H1 (cell line): ENCODE measurements around the gene ADM2. TPM values are rescaled to one million over a fixed set of nuclear protein-coding genes. Genes with fewer than 3 reads are reported as not detected.
A peak's percentile ranks its signal among the peaks of the same experiment; 100 is the strongest.

Experiments
- CTCF ChIA-PET: fragments of 300-600 bp; sonication (Branson Sonifier 250); formaldehyde crosslinking; loops from one replicate; lab custom pipeline; 2021; ENCODE audit not compliant: partially characterized antibody; lab: Charles Lee
- POLR2A ChIA-PET: fragments of 300-600 bp; sonication (Branson Sonifier 250); formaldehyde crosslinking; loops from one replicate; lab custom pipeline; 2021; ENCODE audit warnings: inconsistent platforms; ENCODE audit not compliant: partially characterized antibody; lab: Charles Lee
- DNase-seq, 2 experiments: peaks; one replicate each; pipeline versions ENCODE4 v3.0.0 to v3.0.0-alpha.2; 2010 to 2022; ENCODE audit warnings: low spot score in 2 of 2, low read depth in 1 of 2, mixed read lengths in 1 of 2
- FAIRE-seq: peaks from 2 replicates; lab custom pipeline; 2011; peaks lifted over from hg19 to GRCh38; lab: Jason Lieb, UNC
- H2AFZ ChIP-seq: 2 replicates; pipeline ENCODE4 v1.8.1; 2012; ENCODE audit warnings: low read length, inconsistent platforms
- H2AK5ac ChIP-seq: 2 replicates; pipeline ENCODE4 v1.6.1; 2013; ENCODE audit warnings: low read depth, low read length
- H2BK120ac ChIP-seq: replicated peaks from 2 replicates; pipeline ENCODE3; 2013; ENCODE audit warnings: low read depth, low read length, inconsistent platforms
- H2BK12ac ChIP-seq: 2 replicates; pipeline ENCODE4 v1.6.1; 2013; ENCODE audit warnings: low read depth, low read length
- H2BK15ac ChIP-seq: 2 replicates; pipeline ENCODE4 v1.6.1; 2013; ENCODE audit warnings: low read length
- H2BK20ac ChIP-seq: 2 replicates; pipeline ENCODE4 v1.6.1; 2013; ENCODE audit warnings: low read length
- H2BK5ac ChIP-seq: 2 replicates; pipeline ENCODE4 v1.6.1; 2013; ENCODE audit warnings: low read depth, low read length
- H3K14ac ChIP-seq: 2 replicates; pipeline ENCODE4 v1.6.1; 2013; ENCODE audit warnings: inconsistent platforms; ENCODE audit not compliant: insufficient read length
- H3K18ac ChIP-seq: 2 replicates; pipeline ENCODE4 v1.6.1; 2013; ENCODE audit warnings: low read length; ENCODE audit errors: extremely low read depth
- H3K23ac ChIP-seq: 2 replicates; pipeline ENCODE4 v1.6.1; 2013; ENCODE audit warnings: inconsistent platforms; ENCODE audit not compliant: insufficient read length
- H3K23me2 ChIP-seq: 2 replicates; pipeline ENCODE4 v1.6.1; 2013; ENCODE audit warnings: low read depth, low read length
- H3K27ac ChIP-seq: 2 replicates; pipeline ENCODE4 v1.6.1; 2011; ENCODE audit warnings: low read depth, low read length, inconsistent platforms
- H3K27me3 ChIP-seq, 4 experiments: replicated peaks in 1 of 4; 1 replicate in 1 of 4; 2 replicates in 3 of 4; pipeline versions ENCODE4 v1.6.1 to v1.8.1; 2011 to 2013; ENCODE audit warnings: low read length in 3 of 4, mild to moderate bottlenecking in 3 of 4, inconsistent platforms in 2 of 4, mixed read lengths in 2 of 4, moderate library complexity in 1 of 4; ENCODE audit not compliant: control insufficient read depth in 3 of 4, insufficient read depth in 3 of 4; ENCODE audit errors: extremely low read depth in 1 of 4
- H3K36me3 ChIP-seq, 4 experiments: 2 replicates each; pipeline versions ENCODE4 v1.6.1 to v1.8.1; 2011 to 2013; ENCODE audit warnings: mild to moderate bottlenecking in 4 of 4, low read length in 3 of 4, moderate library complexity in 2 of 4, control low read depth in 1 of 4, inconsistent platforms in 1 of 4; ENCODE audit not compliant: insufficient read depth in 4 of 4, control insufficient read depth in 2 of 4
- H3K4ac ChIP-seq: replicated peaks from 2 replicates; pipeline ENCODE3; 2013; ENCODE audit warnings: low read length, low read depth, mixed read lengths, inconsistent platforms; ENCODE audit not compliant: insufficient read length
- H3K4me1 ChIP-seq, 4 experiments: replicated peaks in 1 of 4; 1 replicate in 1 of 4; 2 replicates in 3 of 4; pipeline versions ENCODE4 v1.6.1 to v1.8.1; 2011 to 2013; ENCODE audit warnings: low read length in 3 of 4, inconsistent platforms in 2 of 4, mixed read lengths in 1 of 4; ENCODE audit not compliant: insufficient read depth in 4 of 4, control insufficient read depth in 3 of 4
- H3K4me2 ChIP-seq, 2 experiments: 2 replicates each; pipeline versions ENCODE4 v1.6.1 to v1.8.1; 2011 to 2013; ENCODE audit warnings: low read depth in 2 of 2, low read length in 2 of 2, control low read depth in 1 of 2, inconsistent platforms in 1 of 2, mild to moderate bottlenecking in 1 of 2; ENCODE audit not compliant: insufficient read depth in 1 of 2
- H3K4me3 ChIP-seq, 4 experiments: fragments of 200-600, 300-600 bp in 1 of 4; sonication (generic), shearing (Covaris generic), sonication (Bioruptor Twin) in 1 of 4; 2 replicates each; pipeline versions ENCODE4 v1.5.1 to v1.8.1; 2011 to 2016; ENCODE audit warnings: low read length in 4 of 4, low read depth in 3 of 4, control low read depth in 2 of 4, inconsistent platforms in 2 of 4, mild to moderate bottlenecking in 2 of 4, mixed read lengths in 1 of 4, moderate library complexity in 1 of 4; ENCODE audit not compliant: insufficient read depth in 2 of 4; ENCODE audit errors: extremely low read depth in 1 of 4
- H3K56ac ChIP-seq: replicated peaks from 2 replicates; pipeline ENCODE3; 2013; ENCODE audit warnings: low read depth, mild to moderate bottlenecking, mixed read lengths, low read length, inconsistent platforms; ENCODE audit not compliant: insufficient read length
- H3K79me1 ChIP-seq: 2 replicates; pipeline ENCODE4 v1.6.1; 2013; ENCODE audit warnings: low read depth, low read length, control low read depth
- H3K79me2 ChIP-seq, 2 experiments: 2 replicates each; pipeline versions ENCODE4 v1.6.1 to v1.8.1; 2012 to 2013; ENCODE audit warnings: low read length in 2 of 2, mild to moderate bottlenecking in 2 of 2, inconsistent platforms in 1 of 2; ENCODE audit not compliant: insufficient read depth in 2 of 2, control insufficient read depth in 1 of 2
- H3K9ac ChIP-seq, 4 experiments: replicated peaks in 1 of 4; 1 replicate in 1 of 4; 2 replicates in 3 of 4; pipeline versions ENCODE4 v1.6.1 to v1.8.1; 2011 to 2013; ENCODE audit warnings: low read depth in 3 of 4, low read length in 3 of 4, control low read depth in 2 of 4, mild to moderate bottlenecking in 2 of 4, moderate library complexity in 2 of 4, inconsistent platforms in 1 of 4; ENCODE audit errors: extremely low read depth in 1 of 4
- H3K9me3 ChIP-seq, 2 experiments: 2 replicates each; pipeline versions ENCODE4 v1.6.1 to v1.8.1; 2012 to 2013; ENCODE audit warnings: mild to moderate bottlenecking in 2 of 2, moderate library complexity in 2 of 2, control low read depth in 1 of 2, inconsistent platforms in 1 of 2, low read depth in 1 of 2, low read length in 1 of 2, mixed read lengths in 1 of 2; ENCODE audit not compliant: insufficient read depth in 2 of 2
- H4K20me1 ChIP-seq, 2 experiments: replicated peaks in 1 of 2; 2 replicates each; pipeline versions ENCODE3 to v1.8.1; 2011 to 2013; ENCODE audit warnings: inconsistent platforms in 2 of 2, low read length in 2 of 2, mild to moderate bottlenecking in 1 of 2; ENCODE audit not compliant: insufficient read depth in 2 of 2, control insufficient read depth in 1 of 2
- H4K5ac ChIP-seq: 2 replicates; pipeline ENCODE4 v1.6.1; 2013; ENCODE audit warnings: low read length, low read depth, mixed read lengths, inconsistent platforms; ENCODE audit not compliant: insufficient read length
- H4K8ac ChIP-seq: 2 replicates; pipeline ENCODE4 v1.8.0; 2013; ENCODE audit warnings: mild to moderate bottlenecking, moderate library complexity, low read length, inconsistent platforms; ENCODE audit not compliant: insufficient read depth; ENCODE audit errors: extremely low read depth
- H4K91ac ChIP-seq: replicated peaks from 2 replicates; pipeline ENCODE3; 2013; ENCODE audit warnings: low read length, mixed read lengths, inconsistent platforms; ENCODE audit not compliant: insufficient read length
- BRCA1 ChIP-seq: IDR thresholded peaks from 2 replicates; pipeline ENCODE4 v1.6.1; 2012; ENCODE audit warnings: low read depth, low read length, improper control_type of control experiment
- POLR2A ChIP-seq, 2 experiments: IDR thresholded peaks; 1 replicate in 1 of 2; 2 replicates in 1 of 2; pipeline ENCODE4 v1.6.1; 2011; ENCODE audit warnings: low read depth in 2 of 2, low read length in 2 of 2, mild to moderate bottlenecking in 2 of 2; ENCODE audit errors: control extremely low read depth in 1 of 2
- WGBS, 2 experiments: shearing (Covaris generic) in 1 of 2; methylation state at CpG; one replicate each; pipeline versions ENCODE4 v1.1.6 to v1.1.7; 2013 to 2015; ENCODE audit warnings: low lambda C conversion rate in 2 of 2, mixed read lengths in 2 of 2, inconsistent platforms in 1 of 2, low coverage in 1 of 2, missing lambda C conversion rate in 1 of 2; ENCODE audit not compliant: insufficient replicate concordance in 2 of 2, insufficient coverage in 1 of 2, insufficient read length in 1 of 2; ENCODE audit errors: extremely low coverage in 1 of 2, missing lambda C conversion rate in 1 of 2; 5-methylcytosine and 5-hydroxymethylcytosine counted together
- polyA plus RNA-seq, 7 experiments: library from polyadenylated mRNA; depleted of rRNA in 3 of 7; stranded (reverse) in 5 of 7; unstranded in 2 of 7; fragments of >200 nt in 5 of 7; fragments of 200-250 nt in 2 of 7; gene quantifications; 1 replicate in 5 of 7; 2 replicates in 1 of 7; 4 replicates in 1 of 7; pipeline versions ENCODE4 v1.2.1 to v1.2.3, GENCODE V29; 2011 to 2013; ENCODE audit warnings: missing spikeins in 2 of 7, mixed read lengths in 2 of 7
- total RNA-seq: library from RNA; stranded (reverse); fragmentation: NEBNext Ultra II Directional; extraction: Animal tissue kit (Norgen Biotek cat#: 25700); gene quantifications from 2 replicates; pipeline ENCODE4 v1.2.1, GENCODE V29; 2021

ADM2 gene
- total and polyA plus RNA-seq, 2 of the 8 experiments (the other 6 are each of a cell fraction or from before 2014, with no cell fraction given): 3.3 to 7.5 TPM

DNA sequence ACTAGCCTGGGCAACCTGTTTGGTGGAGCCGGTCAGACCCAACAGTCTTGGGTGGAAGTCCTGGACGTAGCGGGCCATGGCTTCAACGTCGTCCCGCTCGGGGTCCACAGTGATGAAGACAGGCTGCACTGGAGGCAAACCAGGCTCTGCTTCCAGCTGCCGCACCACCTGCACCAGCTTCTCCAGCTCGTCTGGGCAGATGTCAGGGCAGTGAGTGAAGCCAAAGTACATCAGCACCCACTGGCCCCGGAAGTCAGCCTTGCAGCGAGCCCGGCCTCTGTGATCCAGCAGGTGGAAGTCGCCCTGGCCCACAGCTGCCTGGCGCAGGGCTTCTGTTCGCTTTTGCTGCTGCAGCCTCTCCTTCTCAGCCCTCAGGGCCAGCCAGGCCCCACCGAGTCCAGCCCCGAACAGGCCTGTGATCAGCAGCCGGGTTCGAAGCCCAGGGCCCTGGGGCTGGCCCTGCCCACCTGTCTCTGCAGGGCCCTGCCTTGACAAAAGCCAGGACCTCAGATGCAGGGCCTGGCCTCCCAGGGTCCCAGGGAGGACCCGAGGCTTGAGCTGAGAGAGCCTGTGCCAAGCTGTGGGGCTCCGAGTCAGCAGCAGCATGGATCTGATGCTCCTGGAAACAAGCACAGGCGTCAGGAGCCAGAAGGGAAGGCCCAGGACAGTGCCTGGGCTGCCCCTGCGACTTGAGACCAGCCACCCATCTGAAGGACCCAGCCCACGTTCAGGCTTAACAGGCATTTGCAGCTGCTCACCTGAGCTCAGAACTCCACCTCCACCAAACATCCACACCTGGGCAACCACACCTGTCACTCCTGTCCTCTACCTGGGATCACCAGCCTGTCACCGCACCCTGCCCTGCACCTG, 42.7 kb downstream of the ADM2 start:
- FAIRE-seq (no peak), DNase-seq (no peak)
- Histone ChIP-seq H2AFZ (no peak overlapping the region), H3K4me2 (peak overlapping the region; percentile 70 to 88), H3K36me3 (peaks cover 4 to 19% (median 16%) of the 10 kb centered on the region in 4 experiments; a peak in 7 of 8 replicates), H3K4me3 (peak overlapping the region; percentile 63 to 78 (median 67); a peak in 5 of 8 replicates), H3K18ac (no peak overlapping the region), H3K27ac (no peak overlapping the region), H4K8ac (0 out of 2 replicates have a peak overlapping the region, but pooled peaks have one; percentile 0), H2BK15ac (no peak overlapping the region), H3K79me1 (no peaks in the 10 kb centered on the region), H2BK5ac (no peak overlapping the region), H2BK12ac (no peak overlapping the region), H3K23me2 (peaks cover 17% of the 10 kb centered on the region; the same call in 1 of the 2 replicates), H4K20me1 (peaks cover 5 to 23% of the 10 kb centered on the region in 2 experiments), H3K56ac (no peak overlapping the region), H3K27me3 (peaks cover 8 to 24% (median 18%) of the 10 kb centered on the region in 4 experiments; a peak in 6 of 7 replicates), H3K23ac (no peak overlapping the region), H3K79me2 (no peaks in the 10 kb centered on the region), H3K4me1 (peaks cover 0 to 11% (median 6%) of the 10 kb centered on the region in 4 experiments; a peak in 5 of 7 replicates), H2AK5ac (no peak overlapping the region), H2BK120ac (no peak overlapping the region), H3K9me3 (no peaks in the 10 kb centered on the region), H3K9ac (no peak overlapping the region), H4K5ac (no peak overlapping the region), H3K14ac (no peak overlapping the region), H2BK20ac (no peak overlapping the region), H4K91ac (no peak overlapping the region), H3K4ac (no peak overlapping the region)
- ChIA-PET POLR2A (interaction anchor here (0.7 to 3.0 kb wide), 8 partner anchors 8 to 50 kb away, joined by 3 to 32 read pairs (median 6); partner anchors contain the start of genes LMF2, NCAPH2 and SYCE3), CTCF (interaction anchor here (0.6 to 3.4 kb wide), 5 partner anchors 14 to 202 kb away, joined by 3 to 36 read pairs (median 5); no protein-coding TSS in a partner anchor)
- TF ChIP-seq POLR2A (IDR thresholded peaks at IDR 0.05; ENCODE audit: control extremely low read depth in 1 of 2, low read depth in 2 of 2, low read length in 2 of 2) (0 out of 3 replicates have a peak, but pooled peaks of 1 of the 2 experiments have one; percentile 5), BRCA1 (no peak)
- 89% methylated on average over 25 of the region's 25 CpGs; no CpG with 5 or more reads in 1 of the 2 experiments for WGBS, 2 experiments
